ES-I3 (cell line): Measurements from ENCODE around the gene ATP2C2.

Source experiments
- H3K36me3 ChIP-seq: 2 replicates; pipeline ENCODE4 v1.6.1; 2013; ENCODE audit warnings: mild to moderate bottlenecking, low read length, control low read depth, moderate library complexity; ENCODE audit not compliant: insufficient read depth
- H3K4me1 ChIP-seq: 2 replicates; pipeline ENCODE4 v1.6.1; 2013; ENCODE audit warnings: mild to moderate bottlenecking, control low read depth, low read length; ENCODE audit not compliant: insufficient read depth
- H3K9ac ChIP-seq: 2 replicates; pipeline ENCODE4 v1.6.1; 2013; ENCODE audit warnings: low read depth, mild to moderate bottlenecking, low read length, moderate library complexity
- H3K9me3 ChIP-seq: 2 replicates; pipeline ENCODE4 v1.6.1; 2013; ENCODE audit warnings: mild to moderate bottlenecking, low read length, moderate library complexity; ENCODE audit not compliant: control insufficient read depth, insufficient read depth

ATP2C2 gene

DNA sequence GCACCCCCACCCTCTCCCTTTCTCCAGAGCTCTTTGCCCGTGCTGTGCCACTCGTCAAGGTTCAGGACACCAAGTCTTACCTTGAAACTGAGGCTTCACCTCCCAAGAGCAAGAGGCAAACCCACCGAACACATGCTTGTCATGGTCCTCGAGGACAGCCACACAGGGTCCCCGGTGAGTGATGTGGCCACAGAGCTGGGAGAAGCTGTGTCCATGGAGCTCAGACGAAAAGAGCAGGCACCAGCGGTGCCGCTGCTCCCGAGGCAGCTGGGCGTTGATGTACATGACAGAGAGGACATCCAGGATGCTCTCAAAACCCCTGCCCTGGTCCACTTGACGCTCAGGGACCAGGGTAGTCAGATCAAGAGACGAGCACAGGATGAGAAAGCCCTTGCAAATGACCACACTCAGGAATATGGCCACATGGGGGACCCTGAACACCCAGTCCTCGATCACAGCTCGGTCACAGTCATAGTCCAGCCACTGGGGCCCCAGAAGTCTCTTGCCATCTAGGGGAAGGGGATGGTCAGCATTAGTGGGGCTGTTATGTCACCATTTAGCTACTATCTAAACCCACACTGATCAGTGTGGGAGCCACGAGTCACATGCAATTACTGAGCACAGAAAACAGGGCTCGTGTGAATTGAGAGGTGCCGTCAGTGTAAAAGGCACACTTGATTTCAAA lies 118.4 kb downstream of the ATP2C2 start:
- no peaks in the 10 kb centered on the region for H3K4me1 ChIP-seq
- H3K36me3 ChIP-seq: peaks cover 4% of the 10 kb centered on the region; the same call in 1 of the 2 replicates
- no peak overlapping the region for H3K9ac ChIP-seq
- H3K9me3 ChIP-seq: no peaks in the 10 kb centered on the region

DNA sequence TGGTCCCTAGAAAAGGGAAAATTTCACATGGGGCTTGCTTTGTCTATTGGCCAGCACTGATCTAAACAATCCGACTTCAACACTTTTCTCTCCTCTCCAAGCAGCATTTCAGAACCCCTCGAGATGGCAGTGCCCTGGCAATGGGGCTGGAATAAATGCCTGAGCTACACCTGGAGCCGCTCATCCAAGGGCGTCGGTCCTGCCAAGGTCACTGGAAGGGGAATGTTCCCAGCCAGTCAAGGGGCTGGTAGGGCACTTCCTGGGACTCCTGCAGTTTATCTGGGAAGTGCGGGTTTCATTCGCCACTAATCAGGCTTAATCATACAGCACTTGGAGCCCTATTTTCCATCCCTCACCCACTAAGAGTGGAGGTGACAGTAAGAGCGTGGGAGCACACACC lies 119.0 kb downstream of the ATP2C2 start:
- peaks cover 4% of the 10 kb centered on the region; the same call in 1 of the 2 replicates for H3K36me3 ChIP-seq

DNA sequence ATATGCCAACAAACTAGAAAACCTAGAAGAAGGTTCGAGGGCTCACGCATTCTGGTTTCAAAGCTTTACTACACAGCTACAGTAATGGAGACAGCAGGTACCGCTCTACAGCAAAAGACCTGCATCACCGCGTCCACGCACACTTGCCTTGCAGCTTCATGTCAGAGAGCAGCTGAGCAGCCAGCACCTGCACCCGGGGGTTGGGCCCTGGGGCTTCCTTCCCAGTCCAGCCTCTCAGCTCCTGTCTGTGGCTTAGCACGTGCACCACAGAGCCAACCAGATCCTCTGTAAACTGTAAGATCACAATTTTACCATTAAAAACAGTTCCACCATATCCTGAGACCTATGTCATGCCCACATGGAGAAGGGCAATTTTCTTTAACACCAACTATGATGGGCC lies 120.8 kb downstream of the ATP2C2 start:
- Histone ChIP-seq H3K9ac (no peak overlapping the region), H3K36me3 (peaks cover 11% of the 10 kb centered on the region; the same call in 1 of the 2 replicates), H3K4me1 (no peaks in the 10 kb centered on the region), H3K9me3 (peaks cover 12% of the 10 kb centered on the region; the same call in 1 of the 2 replicates)

More for the DNA sequence above, 119.0 kb downstream of the ATP2C2 start:
- Histone ChIP-seq H3K4me1 (no peaks in the 10 kb centered on the region), H3K9me3 (no peaks in the 10 kb centered on the region), H3K9ac (no peak overlapping the region)

DNA sequence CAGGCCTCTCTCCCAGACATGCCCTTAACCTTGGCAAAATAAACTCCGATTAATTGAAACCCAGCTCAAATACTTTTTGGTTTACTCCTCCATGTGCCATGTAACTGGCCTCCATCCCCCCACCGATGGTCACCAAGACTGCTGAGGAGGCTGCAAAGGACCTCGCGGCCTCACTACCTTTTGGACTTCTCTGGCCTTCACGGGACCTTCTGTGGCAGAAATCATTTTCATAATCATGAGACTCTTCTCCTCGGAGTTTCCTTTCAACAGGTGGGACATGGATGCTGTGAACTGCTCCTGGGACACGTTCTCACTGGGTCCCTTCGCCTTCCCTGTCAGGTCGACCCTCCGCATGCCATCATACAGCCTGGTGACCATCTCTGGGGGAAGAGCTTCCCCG lies 127.2 kb downstream of the ATP2C2 start:
- Histone ChIP-seq H3K4me1 (no peaks in the 10 kb centered on the region), H3K36me3 (peaks cover 19% of the 10 kb centered on the region), H3K9ac (no peak overlapping the region), H3K9me3 (peaks cover 19% of the 10 kb centered on the region; the same call in 1 of the 2 replicates)

DNA sequence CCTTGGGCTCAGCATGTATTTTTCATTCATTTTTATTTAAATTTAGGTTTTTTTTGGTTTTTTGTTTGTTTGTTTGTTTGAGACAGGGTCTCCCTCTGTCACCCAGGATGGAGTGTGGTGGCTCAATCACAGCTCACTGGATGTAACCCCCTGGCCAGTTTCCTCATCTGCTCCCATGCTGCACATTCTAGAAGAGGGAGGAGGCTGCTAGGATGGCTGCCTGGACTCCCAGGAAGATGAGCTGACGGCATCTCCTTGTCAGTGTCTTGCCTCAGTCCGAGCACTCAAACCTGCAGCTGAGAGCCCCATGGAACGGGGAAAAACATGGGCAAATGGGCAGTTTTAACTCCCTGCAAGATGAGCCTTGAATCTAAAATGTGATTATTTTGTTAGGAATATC lies 128.7 kb downstream of the ATP2C2 start:
- peaks cover 4% of the 10 kb centered on the region; the same call in 1 of the 2 replicates for H3K4me1 ChIP-seq
- H3K9me3 ChIP-seq: peaks cover 19% of the 10 kb centered on the region; the same call in 1 of the 2 replicates
- no peak overlapping the region for H3K9ac ChIP-seq
- H3K36me3 ChIP-seq: peaks cover 19% of the 10 kb centered on the region

DNA sequence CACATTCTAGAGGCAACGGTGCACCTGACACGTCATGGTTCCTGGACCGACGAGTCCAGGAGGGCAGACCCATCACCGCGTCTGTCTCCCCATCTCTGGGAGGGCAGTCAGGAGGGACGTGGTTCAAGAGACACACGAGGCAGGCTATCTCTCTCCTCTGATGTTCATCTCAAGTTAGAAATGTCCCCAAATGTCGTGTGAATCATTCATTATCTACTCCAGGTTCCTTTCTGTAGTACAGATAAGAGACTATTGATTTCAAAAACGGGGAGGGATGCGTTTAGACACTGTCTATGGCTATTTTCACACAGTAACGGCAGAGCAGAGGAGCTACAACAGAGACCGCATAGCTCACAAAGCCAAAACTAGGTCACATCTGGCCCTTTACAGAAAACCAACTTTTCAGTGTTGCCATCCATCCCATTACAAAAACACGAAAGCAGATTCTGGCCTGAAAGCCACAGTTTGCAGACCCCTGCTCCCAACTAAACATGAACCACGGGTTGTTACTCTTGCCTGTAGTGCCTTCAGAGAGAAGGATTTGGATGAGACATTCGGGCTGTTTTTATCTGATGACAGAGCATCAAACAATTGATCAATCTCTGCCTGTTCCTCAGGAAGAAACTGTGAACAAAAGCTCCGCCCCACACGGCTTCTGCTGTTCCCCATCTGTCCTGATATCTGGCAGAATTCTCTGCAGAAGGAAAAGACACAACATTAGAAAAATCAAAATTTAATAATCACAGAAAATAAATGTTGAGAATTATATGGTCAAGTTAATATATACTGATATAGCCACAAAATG lies 129.3 kb downstream of the ATP2C2 start:
- peaks cover 22% of the 10 kb centered on the region for H3K36me3 ChIP-seq
- H3K9ac ChIP-seq: no peak overlapping the region
- H3K9me3 ChIP-seq: peaks cover 19% of the 10 kb centered on the region; the same call in 1 of the 2 replicates

DNA sequence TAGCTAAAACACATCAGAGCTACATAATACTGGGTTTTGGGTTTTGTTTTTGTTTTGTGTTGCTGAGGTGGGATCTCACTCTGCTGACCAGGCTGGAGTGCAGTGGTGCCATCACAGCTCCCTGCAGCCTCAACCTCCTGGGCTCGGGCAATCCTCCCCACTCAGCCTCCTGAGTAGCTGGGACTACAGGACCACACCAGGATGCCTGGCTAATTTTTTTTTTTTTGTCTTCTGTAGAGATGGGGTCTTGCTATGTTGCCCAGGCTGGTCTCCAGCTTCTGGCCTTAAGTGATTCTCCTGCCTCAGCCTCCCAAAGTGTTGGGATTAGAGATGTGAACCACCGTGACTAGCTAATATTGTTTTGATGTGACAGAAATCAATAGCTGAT lies 129.9 kb downstream of the ATP2C2 start:
- Histone ChIP-seq H3K4me1 (peaks cover 4% of the 10 kb centered on the region; the same call in 1 of the 2 replicates), H3K36me3 (peaks cover 17% of the 10 kb centered on the region), H3K9ac (no peak overlapping the region), H3K9me3 (peaks cover 14% of the 10 kb centered on the region; the same call in 1 of the 2 replicates)

More for the DNA sequence above, 129.3 kb downstream of the ATP2C2 start:
- peaks cover 4% of the 10 kb centered on the region; the same call in 1 of the 2 replicates for H3K4me1 ChIP-seq

DNA sequence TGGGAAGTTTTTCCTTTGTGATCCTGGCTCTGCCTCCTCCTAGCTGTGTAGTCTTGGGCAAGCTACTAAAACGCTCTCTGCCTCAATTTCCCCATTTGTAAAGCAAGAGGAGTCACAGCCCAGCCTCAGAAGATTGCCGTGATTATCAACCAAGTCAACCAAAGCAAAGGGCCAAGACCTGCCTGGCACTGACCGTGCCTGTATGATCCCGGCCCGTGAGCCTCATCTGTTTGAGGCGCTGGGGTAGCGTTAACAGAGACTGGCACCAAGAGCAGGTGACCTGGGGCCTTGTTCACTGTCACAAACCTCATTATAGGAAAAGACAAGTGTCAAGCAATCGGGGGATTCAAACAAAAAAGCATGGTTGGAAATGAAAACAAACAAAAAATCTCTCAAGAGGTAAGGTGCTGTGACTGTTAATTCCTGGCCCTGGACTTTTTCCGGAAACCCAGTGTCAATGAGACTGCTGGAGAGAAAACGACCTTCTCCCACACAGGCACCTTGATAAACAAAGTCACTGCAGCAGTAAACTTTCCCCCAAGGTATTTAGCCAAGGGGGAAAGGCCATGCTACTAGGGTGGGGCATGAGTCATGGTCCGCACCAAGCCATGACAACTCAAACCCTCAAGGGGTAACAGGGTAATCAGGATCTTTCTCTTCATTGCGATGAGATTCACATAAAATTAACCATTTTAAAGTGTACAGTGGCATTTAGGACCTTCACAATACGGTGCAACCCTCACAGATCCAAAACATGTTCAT lies 130.7 kb downstream of the ATP2C2 start:
- Histone ChIP-seq H3K4me1 (peaks cover 4% of the 10 kb centered on the region), H3K36me3 (peaks cover 15% of the 10 kb centered on the region)

DNA sequence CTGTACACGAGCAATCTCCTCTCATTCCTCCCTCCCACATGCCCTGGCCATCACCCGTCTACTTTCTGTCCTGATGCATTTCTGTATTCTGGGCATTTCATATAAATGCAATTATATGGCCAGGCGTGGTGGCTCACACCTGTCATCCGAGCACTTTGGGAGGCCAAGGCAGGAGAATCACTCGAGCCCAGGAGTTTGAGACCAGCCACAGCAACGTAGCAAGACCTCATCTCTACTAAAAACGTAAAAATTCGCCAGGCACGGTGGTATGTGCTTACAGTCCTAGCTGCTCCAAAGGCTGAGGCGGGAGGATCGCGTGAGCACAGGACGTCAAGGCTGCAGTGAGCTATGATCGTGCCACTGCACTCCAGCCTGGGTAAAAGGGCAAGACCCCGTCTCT lies 131.3 kb downstream of the ATP2C2 start:
- peaks cover 4% of the 10 kb centered on the region for H3K4me1 ChIP-seq
- H3K9ac ChIP-seq: no peak overlapping the region
- peaks cover 11% of the 10 kb centered on the region for H3K36me3 ChIP-seq
- peaks cover 2% of the 10 kb centered on the region; the same call in 1 of the 2 replicates for H3K9me3 ChIP-seq

More for the DNA sequence above, 130.7 kb downstream of the ATP2C2 start:
- no peak overlapping the region for H3K9ac ChIP-seq
- peaks cover 8% of the 10 kb centered on the region; the same call in 1 of the 2 replicates for H3K9me3 ChIP-seq

DNA sequence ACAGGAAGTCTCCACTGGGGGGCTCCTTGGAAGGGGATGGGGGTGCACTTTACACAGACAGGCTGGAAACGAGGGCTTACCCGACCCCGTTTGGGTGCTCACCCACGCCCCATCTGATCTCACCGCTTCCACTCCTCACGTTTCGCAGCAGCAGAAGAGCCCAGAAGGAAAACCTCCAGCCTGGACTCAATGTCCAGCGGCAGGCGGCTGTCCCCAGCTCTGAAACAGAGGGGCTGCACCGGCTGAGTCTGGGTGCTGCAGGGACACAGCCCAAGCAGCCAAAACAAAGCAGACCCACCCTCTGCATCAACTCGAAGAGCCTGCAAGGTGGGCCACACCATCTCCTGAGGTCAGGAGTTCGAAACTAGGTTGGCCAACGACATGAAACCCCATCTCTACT lies 132.2 kb downstream of the ATP2C2 start:
- Histone ChIP-seq H3K9me3 (no peaks in the 10 kb centered on the region), H3K36me3 (peaks cover 6% of the 10 kb centered on the region), H3K4me1 (peaks cover 4% of the 10 kb centered on the region), H3K9ac (no peak overlapping the region)

DNA sequence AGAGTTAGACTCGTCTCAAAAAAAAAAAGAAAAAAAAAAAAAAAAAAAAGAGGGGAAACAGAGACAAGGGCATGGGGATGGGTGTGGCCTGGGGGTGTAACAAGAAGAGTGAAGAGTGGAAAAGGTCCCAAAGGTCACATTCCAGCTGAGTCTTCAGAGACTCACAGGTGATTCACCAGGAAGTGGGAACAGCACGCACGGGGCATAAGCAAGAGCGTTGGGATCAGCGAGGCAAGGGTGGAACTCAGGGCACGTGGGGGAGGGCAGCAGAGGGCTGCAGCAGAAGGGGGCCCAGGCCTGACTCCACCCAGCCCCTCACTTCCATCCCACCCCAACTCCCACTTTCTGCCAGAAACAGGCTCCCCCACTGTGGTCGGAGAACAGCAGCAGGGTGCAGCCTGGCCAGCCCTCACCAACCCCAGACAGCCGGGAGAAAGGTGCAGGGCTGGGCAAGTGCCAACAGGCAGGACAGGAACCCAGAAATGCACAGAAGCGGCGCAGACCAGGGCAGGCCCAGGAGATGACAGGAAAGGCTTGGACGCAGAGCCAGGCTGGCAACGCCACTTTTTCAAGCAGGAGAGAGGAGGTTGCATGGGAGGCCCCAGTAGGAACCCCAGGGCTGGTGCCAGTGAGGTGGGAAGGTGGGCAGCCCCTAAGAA lies 132.9 kb downstream of the ATP2C2 start:
- Histone ChIP-seq H3K9ac (no peak overlapping the region), H3K9me3 (no peaks in the 10 kb centered on the region), H3K36me3 (peaks cover 3% of the 10 kb centered on the region), H3K4me1 (peaks cover 4% of the 10 kb centered on the region)

DNA sequence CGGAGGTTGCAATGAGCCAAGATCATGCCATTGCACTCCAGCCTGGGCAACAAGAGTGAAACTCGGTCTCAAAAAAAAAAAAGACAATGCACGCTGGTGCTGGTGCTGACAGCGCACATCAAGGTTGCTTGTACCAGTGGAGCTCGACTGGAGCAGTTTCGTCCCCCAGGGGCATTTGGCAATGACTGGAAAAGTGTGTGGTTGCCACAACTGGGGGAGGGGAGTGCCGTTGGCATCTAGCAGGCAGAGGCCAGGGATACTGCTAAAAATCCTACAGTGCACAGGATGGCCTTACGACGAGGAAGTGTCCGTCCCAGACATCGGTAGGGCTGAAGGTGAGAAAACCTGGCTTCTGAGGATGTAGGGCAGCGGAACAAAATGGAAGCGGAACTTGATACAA lies 133.7 kb downstream of the ATP2C2 start:
- H3K9ac ChIP-seq: no peak overlapping the region
- H3K36me3 ChIP-seq: peaks cover 3% of the 10 kb centered on the region

DNA sequence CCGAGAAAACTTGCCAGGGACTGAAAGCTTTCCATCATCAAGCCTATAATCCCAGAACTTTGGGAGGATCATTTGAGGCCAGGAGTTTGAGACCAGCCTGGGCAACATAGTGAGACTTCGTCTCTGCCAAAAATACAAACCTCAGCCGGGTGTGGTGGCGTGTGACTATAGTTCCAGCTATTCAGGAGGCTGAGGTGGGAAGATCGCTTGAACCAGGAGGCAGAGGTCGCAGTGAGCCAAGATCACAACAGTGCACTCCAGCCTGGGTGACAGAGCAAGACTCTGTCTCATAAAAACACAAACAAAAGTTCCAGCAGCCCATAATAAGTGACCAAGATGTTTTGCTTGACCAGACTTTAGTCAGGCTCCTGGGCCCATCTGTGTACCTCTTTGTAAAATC lies 134.2 kb downstream of the ATP2C2 start:
- H3K36me3 ChIP-seq: peaks cover 3% of the 10 kb centered on the region
- peaks cover 4% of the 10 kb centered on the region for H3K4me1 ChIP-seq
- H3K9me3 ChIP-seq: no peaks in the 10 kb centered on the region
- H3K9ac ChIP-seq: no peak overlapping the region

More for the DNA sequence above, 133.7 kb downstream of the ATP2C2 start:
- Histone ChIP-seq H3K9me3 (no peaks in the 10 kb centered on the region), H3K4me1 (peaks cover 4% of the 10 kb centered on the region)
